DOHH2 (cell line): ENCODE results near the gene KCNA1.

Experiments used
- EZH2phosphoT487 ChIP-seq: fragments of 200-600 bp; sonication (generic); IDR thresholded peaks from 2 replicates; pipeline ENCODE4 v1.6.1; 2017; ENCODE audit warnings: borderline replicate concordance, mild to moderate bottlenecking, antibody characterized with exemption, low read length, moderate library complexity, mixed read lengths
- TF ChIP-seq, protein P1 (sequence below): fragments of 200-600 bp; sonication (generic); IDR thresholded peaks from one replicate; pipeline ENCODE4 v1.5.1; 2014; ENCODE audit warnings: antibody characterized with exemption, mild to moderate bottlenecking, low read depth, low read length; ENCODE audit not compliant: poor library complexity, severe bottlenecking

DNA sequence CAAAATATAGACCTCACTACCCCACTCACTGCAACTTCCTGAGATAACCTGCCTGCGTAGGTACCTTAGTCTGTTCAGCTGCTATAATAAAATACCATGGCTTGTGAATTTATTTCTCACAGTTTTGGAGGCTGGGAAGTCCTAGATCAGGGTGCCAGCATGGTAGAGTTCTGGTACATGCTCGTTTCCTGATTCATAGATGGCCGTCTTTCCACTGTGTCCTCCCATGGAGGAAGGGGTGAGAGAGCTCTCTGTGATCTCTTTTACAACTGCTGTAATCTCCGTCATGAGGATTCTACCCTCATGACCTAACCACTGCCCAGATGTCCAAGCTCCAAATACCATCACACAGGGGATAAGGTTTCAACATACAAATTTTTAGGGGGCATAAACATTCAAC lies 49.7 kb downstream of the KCNA1 start:
- no peak for TF ChIP-seq EZH2phosphoT487
- TF ChIP-seq, protein P1, sequence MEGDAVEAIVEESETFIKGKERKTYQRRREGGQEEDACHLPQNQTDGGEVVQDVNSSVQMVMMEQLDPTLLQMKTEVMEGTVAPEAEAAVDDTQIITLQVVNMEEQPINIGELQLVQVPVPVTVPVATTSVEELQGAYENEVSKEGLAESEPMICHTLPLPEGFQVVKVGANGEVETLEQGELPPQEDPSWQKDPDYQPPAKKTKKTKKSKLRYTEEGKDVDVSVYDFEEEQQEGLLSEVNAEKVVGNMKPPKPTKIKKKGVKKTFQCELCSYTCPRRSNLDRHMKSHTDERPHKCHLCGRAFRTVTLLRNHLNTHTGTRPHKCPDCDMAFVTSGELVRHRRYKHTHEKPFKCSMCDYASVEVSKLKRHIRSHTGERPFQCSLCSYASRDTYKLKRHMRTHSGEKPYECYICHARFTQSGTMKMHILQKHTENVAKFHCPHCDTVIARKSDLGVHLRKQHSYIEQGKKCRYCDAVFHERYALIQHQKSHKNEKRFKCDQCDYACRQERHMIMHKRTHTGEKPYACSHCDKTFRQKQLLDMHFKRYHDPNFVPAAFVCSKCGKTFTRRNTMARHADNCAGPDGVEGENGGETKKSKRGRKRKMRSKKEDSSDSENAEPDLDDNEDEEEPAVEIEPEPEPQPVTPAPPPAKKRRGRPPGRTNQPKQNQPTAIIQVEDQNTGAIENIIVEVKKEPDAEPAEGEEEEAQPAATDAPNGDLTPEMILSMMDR, result no peak
